H1 (cell line): Measurements from ENCODE around the gene SEPTIN5. TPM values are rescaled to one million over a fixed set of nuclear protein-coding genes. Genes with fewer than 3 reads are reported as not detected.

ENCODE experiments used
- CTCF ChIA-PET: fragments of 300-600 bp; sonication (Branson Sonifier 250); formaldehyde crosslinking; loops from one replicate; lab custom pipeline; 2021; ENCODE audit not compliant: partially characterized antibody; lab: Charles Lee
- POLR2A ChIA-PET: fragments of 300-600 bp; sonication (Branson Sonifier 250); formaldehyde crosslinking; loops from one replicate; lab custom pipeline; 2021; ENCODE audit warnings: inconsistent platforms; ENCODE audit not compliant: partially characterized antibody; lab: Charles Lee
- DNase-seq, 2 experiments: peaks; one replicate each; pipeline versions ENCODE4 v3.0.0 to v3.0.0-alpha.2; 2010 to 2022; ENCODE audit warnings: low spot score in 2 of 2, low read depth in 1 of 2, mixed read lengths in 1 of 2
- FAIRE-seq: peaks from 2 replicates; lab custom pipeline; 2011; peaks lifted over from hg19 to GRCh38; lab: Jason Lieb, UNC
- H2AFZ ChIP-seq: 2 replicates; pipeline ENCODE4 v1.8.1; 2012; ENCODE audit warnings: low read length, inconsistent platforms
- H2AK5ac ChIP-seq: 2 replicates; pipeline ENCODE4 v1.6.1; 2013; ENCODE audit warnings: low read depth, low read length
- H2BK120ac ChIP-seq: replicated peaks from 2 replicates; pipeline ENCODE3; 2013; ENCODE audit warnings: low read depth, low read length, inconsistent platforms
- H2BK12ac ChIP-seq: 2 replicates; pipeline ENCODE4 v1.6.1; 2013; ENCODE audit warnings: low read depth, low read length
- H2BK15ac ChIP-seq: 2 replicates; pipeline ENCODE4 v1.6.1; 2013; ENCODE audit warnings: low read length
- H2BK20ac ChIP-seq: 2 replicates; pipeline ENCODE4 v1.6.1; 2013; ENCODE audit warnings: low read length
- H2BK5ac ChIP-seq: 2 replicates; pipeline ENCODE4 v1.6.1; 2013; ENCODE audit warnings: low read depth, low read length
- H3K14ac ChIP-seq: 2 replicates; pipeline ENCODE4 v1.6.1; 2013; ENCODE audit warnings: inconsistent platforms; ENCODE audit not compliant: insufficient read length
- H3K18ac ChIP-seq: 2 replicates; pipeline ENCODE4 v1.6.1; 2013; ENCODE audit warnings: low read length; ENCODE audit errors: extremely low read depth
- H3K23ac ChIP-seq: 2 replicates; pipeline ENCODE4 v1.6.1; 2013; ENCODE audit warnings: inconsistent platforms; ENCODE audit not compliant: insufficient read length
- H3K23me2 ChIP-seq: 2 replicates; pipeline ENCODE4 v1.6.1; 2013; ENCODE audit warnings: low read depth, low read length
- H3K27ac ChIP-seq: 2 replicates; pipeline ENCODE4 v1.6.1; 2011; ENCODE audit warnings: low read depth, low read length, inconsistent platforms
- H3K27me3 ChIP-seq, 4 experiments: replicated peaks in 1 of 4; 1 replicate in 1 of 4; 2 replicates in 3 of 4; pipeline versions ENCODE4 v1.6.1 to v1.8.1; 2011 to 2013; ENCODE audit warnings: low read length in 3 of 4, mild to moderate bottlenecking in 3 of 4, inconsistent platforms in 2 of 4, mixed read lengths in 2 of 4, moderate library complexity in 1 of 4; ENCODE audit not compliant: control insufficient read depth in 3 of 4, insufficient read depth in 3 of 4; ENCODE audit errors: extremely low read depth in 1 of 4
- H3K36me3 ChIP-seq, 4 experiments: 2 replicates each; pipeline versions ENCODE4 v1.6.1 to v1.8.1; 2011 to 2013; ENCODE audit warnings: mild to moderate bottlenecking in 4 of 4, low read length in 3 of 4, moderate library complexity in 2 of 4, control low read depth in 1 of 4, inconsistent platforms in 1 of 4; ENCODE audit not compliant: insufficient read depth in 4 of 4, control insufficient read depth in 2 of 4
- H3K4ac ChIP-seq: replicated peaks from 2 replicates; pipeline ENCODE3; 2013; ENCODE audit warnings: low read length, low read depth, mixed read lengths, inconsistent platforms; ENCODE audit not compliant: insufficient read length
- H3K4me1 ChIP-seq, 4 experiments: replicated peaks in 1 of 4; 1 replicate in 1 of 4; 2 replicates in 3 of 4; pipeline versions ENCODE4 v1.6.1 to v1.8.1; 2011 to 2013; ENCODE audit warnings: low read length in 3 of 4, inconsistent platforms in 2 of 4, mixed read lengths in 1 of 4; ENCODE audit not compliant: insufficient read depth in 4 of 4, control insufficient read depth in 3 of 4
- H3K4me2 ChIP-seq, 2 experiments: 2 replicates each; pipeline versions ENCODE4 v1.6.1 to v1.8.1; 2011 to 2013; ENCODE audit warnings: low read depth in 2 of 2, low read length in 2 of 2, control low read depth in 1 of 2, inconsistent platforms in 1 of 2, mild to moderate bottlenecking in 1 of 2; ENCODE audit not compliant: insufficient read depth in 1 of 2
- H3K4me3 ChIP-seq, 4 experiments: fragments of 200-600, 300-600 bp in 1 of 4; sonication (generic), shearing (Covaris generic), sonication (Bioruptor Twin) in 1 of 4; 2 replicates each; pipeline versions ENCODE4 v1.5.1 to v1.8.1; 2011 to 2016; ENCODE audit warnings: low read length in 4 of 4, low read depth in 3 of 4, control low read depth in 2 of 4, inconsistent platforms in 2 of 4, mild to moderate bottlenecking in 2 of 4, mixed read lengths in 1 of 4, moderate library complexity in 1 of 4; ENCODE audit not compliant: insufficient read depth in 2 of 4; ENCODE audit errors: extremely low read depth in 1 of 4
- H3K56ac ChIP-seq: replicated peaks from 2 replicates; pipeline ENCODE3; 2013; ENCODE audit warnings: low read depth, mild to moderate bottlenecking, mixed read lengths, low read length, inconsistent platforms; ENCODE audit not compliant: insufficient read length
- H3K79me1 ChIP-seq: 2 replicates; pipeline ENCODE4 v1.6.1; 2013; ENCODE audit warnings: low read depth, low read length, control low read depth
- H3K79me2 ChIP-seq, 2 experiments: 2 replicates each; pipeline versions ENCODE4 v1.6.1 to v1.8.1; 2012 to 2013; ENCODE audit warnings: low read length in 2 of 2, mild to moderate bottlenecking in 2 of 2, inconsistent platforms in 1 of 2; ENCODE audit not compliant: insufficient read depth in 2 of 2, control insufficient read depth in 1 of 2
- H3K9ac ChIP-seq, 4 experiments: replicated peaks in 1 of 4; 1 replicate in 1 of 4; 2 replicates in 3 of 4; pipeline versions ENCODE4 v1.6.1 to v1.8.1; 2011 to 2013; ENCODE audit warnings: low read depth in 3 of 4, low read length in 3 of 4, control low read depth in 2 of 4, mild to moderate bottlenecking in 2 of 4, moderate library complexity in 2 of 4, inconsistent platforms in 1 of 4; ENCODE audit errors: extremely low read depth in 1 of 4
- H3K9me3 ChIP-seq, 2 experiments: 2 replicates each; pipeline versions ENCODE4 v1.6.1 to v1.8.1; 2012 to 2013; ENCODE audit warnings: mild to moderate bottlenecking in 2 of 2, moderate library complexity in 2 of 2, control low read depth in 1 of 2, inconsistent platforms in 1 of 2, low read depth in 1 of 2, low read length in 1 of 2, mixed read lengths in 1 of 2; ENCODE audit not compliant: insufficient read depth in 2 of 2
- H4K20me1 ChIP-seq, 2 experiments: replicated peaks in 1 of 2; 2 replicates each; pipeline versions ENCODE3 to v1.8.1; 2011 to 2013; ENCODE audit warnings: inconsistent platforms in 2 of 2, low read length in 2 of 2, mild to moderate bottlenecking in 1 of 2; ENCODE audit not compliant: insufficient read depth in 2 of 2, control insufficient read depth in 1 of 2
- H4K5ac ChIP-seq: 2 replicates; pipeline ENCODE4 v1.6.1; 2013; ENCODE audit warnings: low read length, low read depth, mixed read lengths, inconsistent platforms; ENCODE audit not compliant: insufficient read length
- H4K8ac ChIP-seq: 2 replicates; pipeline ENCODE4 v1.8.0; 2013; ENCODE audit warnings: mild to moderate bottlenecking, moderate library complexity, low read length, inconsistent platforms; ENCODE audit not compliant: insufficient read depth; ENCODE audit errors: extremely low read depth
- H4K91ac ChIP-seq: replicated peaks from 2 replicates; pipeline ENCODE3; 2013; ENCODE audit warnings: low read length, mixed read lengths, inconsistent platforms; ENCODE audit not compliant: insufficient read length
- ASH2L ChIP-seq: fragments of 200-600, 300-600 bp; sonication (generic); IDR thresholded peaks from one replicate; pipeline ENCODE4 v1.7.1; 2017; ENCODE audit warnings: low read length
- CBX8 ChIP-seq: fragments of 300-800, 300-1000 bp; sonication (generic); IDR thresholded peaks from 2 replicates; pipeline ENCODE4 v1.7.1; 2016; ENCODE audit warnings: low read depth, low read length, borderline replicate concordance
- CHD2 ChIP-seq: IDR thresholded peaks from 2 replicates; pipeline ENCODE4 v1.6.1; 2012; ENCODE audit warnings: low read length, improper control_type of control experiment
- POLR2A ChIP-seq, 2 experiments: IDR thresholded peaks; 1 replicate in 1 of 2; 2 replicates in 1 of 2; pipeline ENCODE4 v1.6.1; 2011; ENCODE audit warnings: low read depth in 2 of 2, low read length in 2 of 2, mild to moderate bottlenecking in 2 of 2; ENCODE audit errors: control extremely low read depth in 1 of 2
- SIN3A ChIP-seq, 2 experiments: IDR thresholded peaks in 1 of 2; conservative IDR thresholded peaks in 1 of 2; 2 replicates each; pipeline ENCODE4 v1.6.1; 2011 to 2012; ENCODE audit warnings: low read length in 2 of 2, improper control_type of control experiment in 1 of 2, low read depth in 1 of 2, mild to moderate bottlenecking in 1 of 2
- SP4 ChIP-seq: IDR thresholded peaks from 2 replicates; pipeline ENCODE4 v1.6.1; 2012; ENCODE audit warnings: low read length, inconsistent platforms
- whole genome bisulfite sequencing, 2 experiments: shearing (Covaris generic) in 1 of 2; methylation state at CpG; one replicate each; pipeline versions ENCODE4 v1.1.6 to v1.1.7; 2013 to 2015; ENCODE audit warnings: low lambda C conversion rate in 2 of 2, mixed read lengths in 2 of 2, inconsistent platforms in 1 of 2, low coverage in 1 of 2, missing lambda C conversion rate in 1 of 2; ENCODE audit not compliant: insufficient replicate concordance in 2 of 2, insufficient coverage in 1 of 2, insufficient read length in 1 of 2; ENCODE audit errors: extremely low coverage in 1 of 2, missing lambda C conversion rate in 1 of 2; 5-methylcytosine and 5-hydroxymethylcytosine counted together
- polyA plus RNA-seq, 7 experiments: library from polyadenylated mRNA; depleted of rRNA in 3 of 7; stranded (reverse) in 5 of 7; unstranded in 2 of 7; fragments of >200 nt in 5 of 7; fragments of 200-250 nt in 2 of 7; gene quantifications; 1 replicate in 5 of 7; 2 replicates in 1 of 7; 4 replicates in 1 of 7; pipeline versions ENCODE4 v1.2.1 to v1.2.3, GENCODE V29; 2011 to 2013; ENCODE audit warnings: missing spikeins in 2 of 7, mixed read lengths in 2 of 7
- total RNA-seq: library from RNA; stranded (reverse); fragmentation: NEBNext Ultra II Directional; extraction: Animal tissue kit (Norgen Biotek cat#: 25700); gene quantifications from 2 replicates; pipeline ENCODE4 v1.2.1, GENCODE V29; 2021
- TF ChIP-seq, protein P1 (sequence below): IDR thresholded peaks from 2 replicates; pipeline ENCODE4 v1.6.1; 2012; ENCODE audit warnings: inconsistent platforms

The SEPTIN5 gene
- total and polyA plus RNA-seq, 2 of the 8 experiments (the other 6 are each of a cell fraction or from before 2014, with no cell fraction given) = 6.0 to 8.6 TPM

DNA sequence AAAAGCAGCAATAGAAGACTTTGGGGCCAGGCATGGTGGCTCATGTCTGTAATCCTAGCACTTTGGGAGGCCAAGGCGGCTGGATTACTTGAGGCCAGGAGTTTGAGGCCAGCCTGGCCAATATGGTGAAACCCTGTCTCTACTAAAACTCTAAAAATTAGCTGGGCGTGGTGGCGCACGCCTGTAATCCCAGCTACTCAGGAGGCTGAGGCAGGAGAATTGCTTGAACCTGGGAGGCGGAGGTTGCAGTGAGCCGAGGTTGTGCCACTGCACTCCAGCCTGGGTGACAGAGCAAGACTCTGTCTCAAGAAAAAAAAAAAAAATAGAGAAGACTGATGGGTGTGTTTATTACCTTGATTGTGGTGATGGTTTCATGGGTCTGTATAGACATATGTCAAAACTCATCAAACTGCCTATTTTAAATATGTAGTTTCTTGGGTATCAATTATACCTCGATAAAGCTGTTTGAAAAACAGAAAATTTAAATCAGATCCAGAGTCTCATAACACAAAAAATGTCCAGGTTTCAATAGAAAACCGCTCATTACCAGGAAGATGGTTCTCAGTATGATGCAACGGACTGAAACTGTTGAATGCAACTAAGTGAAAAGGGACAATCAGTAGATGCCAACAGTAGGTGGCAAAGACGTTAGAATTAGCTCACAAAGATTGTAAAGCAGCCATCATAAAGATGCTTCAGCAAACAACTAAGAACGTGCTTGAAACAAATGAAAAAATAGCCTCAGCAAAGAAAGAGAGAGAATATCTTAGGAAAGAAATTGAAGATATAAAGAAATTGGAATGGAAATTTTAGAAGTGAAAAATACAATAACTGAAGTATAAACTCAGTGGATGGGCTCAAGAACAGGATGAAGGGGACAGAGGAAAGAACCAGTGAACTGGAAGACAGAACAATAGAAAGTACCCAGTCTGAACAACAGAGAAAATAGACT, 33.1 kb upstream of the SEPTIN5 start:
- no peaks in the 10 kb centered on the region for H4K20me1 ChIP-seq
- H3K9me3 ChIP-seq = no peaks in the 10 kb centered on the region
- WGBS, 2 experiments = 95% methylated on average over 9 of the region's 11 CpGs; no CpG with 5 or more reads in 1 of the 2 experiments
- peaks cover 0 to 3% (median 0%) of the 10 kb centered on the region in 4 experiments; a peak in 3 of 7 replicates for H3K4me1 ChIP-seq
- no peak overlapping the region for H2BK5ac ChIP-seq
- no peak overlapping the region for H3K4me3 ChIP-seq
- H2BK20ac ChIP-seq = no peak overlapping the region
- H3K56ac ChIP-seq = no peak overlapping the region
- TF ChIP-seq POLR2A (IDR thresholded peaks at IDR 0.05; ENCODE audit: control extremely low read depth in 1 of 2, low read depth in 2 of 2, low read length in 2 of 2) (no peak), SP4 (no peak), ASH2L (no peak), CHD2 (no peak), SIN3A (conservative IDR thresholded peaks at IDR 0.05 in 1 of 2, IDR thresholded peaks at IDR 0.05 in 1 of 2; ENCODE audit: low read depth in 1 of 2, low read length in 2 of 2) (no peak), CBX8 (no peak)
- TF ChIP-seq, protein P1, sequence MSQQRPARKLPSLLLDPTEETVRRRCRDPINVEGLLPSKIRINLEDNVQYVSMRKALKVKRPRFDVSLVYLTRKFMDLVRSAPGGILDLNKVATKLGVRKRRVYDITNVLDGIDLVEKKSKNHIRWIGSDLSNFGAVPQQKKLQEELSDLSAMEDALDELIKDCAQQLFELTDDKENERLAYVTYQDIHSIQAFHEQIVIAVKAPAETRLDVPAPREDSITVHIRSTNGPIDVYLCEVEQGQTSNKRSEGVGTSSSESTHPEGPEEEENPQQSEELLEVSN = no peak
- no peaks in the 10 kb centered on the region for H3K79me1 ChIP-seq
- no peak overlapping the region for H3K18ac ChIP-seq
- H3K36me3 ChIP-seq = no peaks in the 10 kb centered on the region
- H3K4ac ChIP-seq = no peak overlapping the region
- H2BK15ac ChIP-seq = peak overlapping the region; percentile 61; the same call in 1 of the 2 replicates
- no peaks in the 10 kb centered on the region for H3K79me2 ChIP-seq
- no peak overlapping the region for H3K14ac ChIP-seq
- ChIA-PET CTCF (interaction anchor here (0.6 to 8.2 kb wide), 16 partner anchors 9 to 1304 kb away, joined by 3 to 76 read pairs (median 15); partner anchors contain the start of gene GP1BB), POLR2A (interaction anchor here (0.7 kb wide), 1 partner anchor 38 kb away, joined by 3 read pairs; no protein-coding TSS in a partner anchor)
- no peaks in the 10 kb centered on the region for H3K23me2 ChIP-seq
- no peak for DNase-seq
- H2BK12ac ChIP-seq = no peak overlapping the region
- no peak overlapping the region for H2AFZ ChIP-seq
- H3K4me2 ChIP-seq = no peak overlapping the region
- no peak overlapping the region for H3K23ac ChIP-seq
- no peak overlapping the region for H4K91ac ChIP-seq
- H4K5ac ChIP-seq = no peak overlapping the region
- FAIRE-seq = no peak
- no peak overlapping the region for H3K9ac ChIP-seq
- H4K8ac ChIP-seq = no peak overlapping the region
- no peak overlapping the region for H2AK5ac ChIP-seq
- H2BK120ac ChIP-seq = no peak overlapping the region
- no peak overlapping the region for H3K27ac ChIP-seq
- H3K27me3 ChIP-seq = no peaks in the 10 kb centered on the region; a peak in 2 of 7 replicates
